SKM-1 (cell line): ENCODE results near the gene TMEM62.

Source experiments
- DNase-seq: peaks from one replicate; lab custom pipeline; 2025; ENCODE audit not compliant: unreplicated experiment; lab: John Stamatoyannopoulos, UW

The TMEM62 gene

GRCh38 chr15:43226436-43227305 is 93.3 kb downstream of the TMEM62 start:
- no peak for DNase-seq

GRCh38 chr15:43229977-43230376 is 96.6 kb downstream of the TMEM62 start:
- DNase-seq = no peak

DNA sequence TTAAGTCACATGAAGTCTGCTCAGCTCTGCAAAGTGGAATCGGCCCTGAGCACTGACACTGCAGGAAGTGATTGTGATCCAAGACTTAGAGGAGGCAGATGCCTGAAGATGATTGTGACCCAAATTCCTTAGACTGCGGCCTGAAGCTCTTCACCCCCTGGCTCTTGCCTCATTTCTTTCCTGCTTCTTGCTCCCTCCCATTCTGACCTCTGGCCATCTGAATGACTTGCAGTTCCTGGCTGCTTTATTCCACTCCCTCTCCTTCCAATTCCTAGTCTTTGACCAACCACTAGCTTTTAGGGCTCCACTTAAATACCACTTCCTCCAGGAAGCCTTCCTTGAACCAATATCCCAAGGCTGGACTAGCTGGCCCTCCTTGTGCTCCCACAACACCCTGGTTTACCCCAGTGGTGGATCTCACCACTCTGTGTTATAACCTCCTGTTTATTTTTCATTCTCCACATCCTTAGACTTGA is 97.3 kb downstream of the TMEM62 start:
- no peak for DNase-seq

GRCh38 chr15:43232289-43232874 is 99.0 kb downstream of the TMEM62 start:
- DNase-seq = no peak
